ENCODE measurements around the gene THOC2.
"Not testable (repeated sequence)": the region's sequence is repeated elsewhere in the genome, so short reads cannot be mapped to it uniquely, and the experiment has no call there.

The THOC2 gene

GRCh38 chrX:123713434-123713833 lies 19.4 kb downstream of the THOC2 start:
- TF ChIP-seq CTCF (conservative IDR thresholded peaks at IDR 0.05; ENCODE audit: low read depth, low read length) = no peak
- no peak for DNase-seq (ENCODE audit: low read depth)
- no peak overlapping the region for H3K4me3 ChIP-seq (ENCODE audit: low read length)

- not testable (repeated sequence) for H3K4me3 ChIP-seq (ENCODE audit: low read length)
Measured at GRCh38 chrX:123711201-123711600, 21.7 kb downstream of the THOC2 start.

GRCh38 chrX:123704781-123705180 lies 28.1 kb downstream of the THOC2 start:
- H3K4me3 ChIP-seq (ENCODE audit: low read length) = no peak overlapping the region
- DNase-seq (ENCODE audit: low read depth) = no peak
- TF ChIP-seq CTCF (conservative IDR thresholded peaks at IDR 0.05; ENCODE audit: low read depth, low read length) = no peak

More at GRCh38 chrX:123711201-123711600, 21.7 kb downstream of the THOC2 start:
- DNase-seq (ENCODE audit: low read depth) = not testable (repeated sequence)

- no peak for TF ChIP-seq CTCF (conservative IDR thresholded peaks at IDR 0.05; ENCODE audit: low read depth, low read length)
- no peak overlapping the region for H3K4me3 ChIP-seq (ENCODE audit: low read length)
- DNase-seq (ENCODE audit: low read depth) = no peak
Measured at GRCh38 chrX:123698979-123699520, 33.8 kb downstream of the THOC2 start.

- no peak for TF ChIP-seq CTCF (conservative IDR thresholded peaks at IDR 0.05; ENCODE audit: low read depth, low read length)
- no peak for DNase-seq (ENCODE audit: low read depth)
- no peak overlapping the region for H3K4me3 ChIP-seq (ENCODE audit: low read length)
Measured at GRCh38 chrX:123696334-123696733, 36.5 kb downstream of the THOC2 start.

GRCh38 chrX:123695242-123695641 lies 37.6 kb downstream of the THOC2 start:
- no peak overlapping the region for H3K4me3 ChIP-seq (ENCODE audit: low read length)
- TF ChIP-seq CTCF (conservative IDR thresholded peaks at IDR 0.05; ENCODE audit: low read depth, low read length) = no peak
- DNase-seq (ENCODE audit: low read depth) = no peak

- TF ChIP-seq CTCF (conservative IDR thresholded peaks at IDR 0.05; ENCODE audit: low read depth, low read length) = no peak
- DNase-seq (ENCODE audit: low read depth) = no peak
- H3K4me3 ChIP-seq (ENCODE audit: low read length) = no peak overlapping the region
Measured at GRCh38 chrX:123691776-123692175, 41.1 kb downstream of the THOC2 start.

GRCh38 chrX:123688524-123688923 lies 44.3 kb downstream of the THOC2 start:
- no peak for DNase-seq (ENCODE audit: low read depth)
- TF ChIP-seq CTCF (conservative IDR thresholded peaks at IDR 0.05; ENCODE audit: low read depth, low read length) = no peak
- H3K4me3 ChIP-seq (ENCODE audit: low read length) = no peak overlapping the region

Data from retinal pigment epithelial cell (primary cell).